ENCODE data around the gene KPNA3.
"Not testable (repeated sequence)": the region's sequence is repeated elsewhere in the genome, so short reads cannot be mapped to it uniquely, and the experiment has no call there.

The KPNA3 gene

GRCh38 chr13:49740870-49741269, 51.6 kb downstream of the KPNA3 start:
- DNase-seq, result no peak

GRCh38 chr13:49739498-49740187, 52.8 kb downstream of the KPNA3 start:
- no peak for DNase-seq

GRCh38 chr13:49733181-49733951, 59.1 kb downstream of the KPNA3 start:
- DNase-seq, result no peak

GRCh38 chr13:49731766-49732165, 60.7 kb downstream of the KPNA3 start:
- DNase-seq, result no peak

GRCh38 chr13:49716615-49717014, 75.9 kb downstream of the KPNA3 start:
- no peak for DNase-seq

GRCh38 chr13:49714757-49715156, 77.7 kb downstream of the KPNA3 start:
- no peak for DNase-seq

- no peak for DNase-seq
Observed at GRCh38 chr13:49711218-49711863, 81.1 kb downstream of the KPNA3 start.

- DNase-seq, result not testable (repeated sequence)
Observed at GRCh38 chr13:49704264-49704663, 88.2 kb downstream of the KPNA3 start.

- no peak for DNase-seq
Observed at GRCh38 chr13:49701491-49701890, 91.0 kb downstream of the KPNA3 start.

GRCh38 chr13:49697468-49697867, 95.0 kb downstream of the KPNA3 start:
- DNase-seq, result no peak

GRCh38 chr13:49694446-49694845, 98.0 kb downstream of the KPNA3 start:
- no peak for DNase-seq

GRCh38 chr13:49693877-49694276, 98.6 kb downstream of the KPNA3 start:
- DNase-seq, result no peak

- no peak for DNase-seq
Observed at GRCh38 chr13:49693191-49693733, 99.2 kb downstream of the KPNA3 start.

- DNase-seq, result peak; percentile 93
Observed at GRCh38 chr13:49690995-49691784, 101.3 kb downstream of the KPNA3 start, which contains the start of gene EBPL. TSS of gene EBPL (minus strand) at chr13:49691486. CDS start at chr13:49691424, 62 bp downstream.

GRCh38 chr13:49690133-49690994, 102.1 kb downstream of the KPNA3 start:
- no peak for DNase-seq

- no peak for DNase-seq
Observed at GRCh38 chr13:49683489-49683888, 109.0 kb downstream of the KPNA3 start.

GRCh38 chr13:49681842-49682435, 110.5 kb downstream of the KPNA3 start:
- DNase-seq, result no peak

GRCh38 chr13:49679246-49679645, 113.2 kb downstream of the KPNA3 start:
- DNase-seq, result no peak

- no peak for DNase-seq
Observed at GRCh38 chr13:49678191-49678914, 114.1 kb downstream of the KPNA3 start.

- no peak for DNase-seq
Observed at GRCh38 chr13:49676581-49677298, 115.7 kb downstream of the KPNA3 start.

Measured in stimulated activated CD4-positive, alpha-beta T cell treated with anti-CD3 and anti-CD28 coated beads, Interleukin-4, amount 100 ng/mL, for 1 hour (primary cell).